ENCODE data around the gene EPSTI1. TPM values are rescaled to one million over a fixed set of nuclear protein-coding genes. Genes with fewer than 3 reads are reported as not detected.
A peak's percentile ranks its signal among the peaks of the same experiment; 100 is the strongest.

The EPSTI1 gene
- polyA plus RNA-seq, 2 of the 4 experiments (the other 2 are of a cell fraction), result 0.05 to 0.10 TPM

DNA sequence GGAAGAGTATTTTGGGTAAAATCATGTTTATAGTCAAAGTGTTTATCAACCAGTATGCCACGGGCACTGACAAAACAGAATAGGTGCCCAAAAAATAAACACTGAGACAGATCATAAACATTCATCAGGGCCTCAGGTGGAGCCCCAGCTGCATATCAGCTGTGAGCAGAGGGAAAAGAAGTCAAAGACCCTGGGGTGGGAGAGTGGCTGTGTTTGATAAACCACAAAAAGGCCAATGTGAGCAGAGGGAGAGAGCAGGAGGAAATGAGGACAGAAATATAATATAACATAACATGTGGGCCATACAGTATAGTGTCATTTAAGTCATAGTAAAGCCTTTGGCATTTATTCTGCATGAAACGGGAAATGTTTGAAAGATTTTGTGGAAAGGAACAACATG is 10.0 kb upstream of the EPSTI1 start:
- FAIRE-seq (no peak), ATAC-seq (no peak), DNase-seq (ENCODE audit: low read depth in 1 of 2, low spot score in 1 of 2) (no peak)
- CTCF ChIA-PET, result no interaction called here
- Histone ChIP-seq H3K4me3 (no peak overlapping the region), H3K27ac (peak overlapping the region in 1 of 2 experiments; percentile 79; a peak in 1 of 6 replicates), H3K9me3 (no peaks in the 10 kb centered on the region), H3K4me2 (no peak overlapping the region), H3K4me1 (peaks cover 34% of the 10 kb centered on the region)
- WGBS (ENCODE audit: missing lambda C conversion rate), result 72% methylated on average over 2 of the region's 2 CpGs
- TF ChIP-seq KDM5A (IDR thresholded peaks at IDR 0.05), result no peak
- TF ChIP-seq ZFP36 (IDR thresholded peaks at IDR 0.05; ENCODE audit: borderline replicate concordance, partially characterized antibody), result no peak
- no peak for TF ChIP-seq CEBPB (IDR thresholded peaks at IDR 0.05)
- TF ChIP-seq, protein P1, sequence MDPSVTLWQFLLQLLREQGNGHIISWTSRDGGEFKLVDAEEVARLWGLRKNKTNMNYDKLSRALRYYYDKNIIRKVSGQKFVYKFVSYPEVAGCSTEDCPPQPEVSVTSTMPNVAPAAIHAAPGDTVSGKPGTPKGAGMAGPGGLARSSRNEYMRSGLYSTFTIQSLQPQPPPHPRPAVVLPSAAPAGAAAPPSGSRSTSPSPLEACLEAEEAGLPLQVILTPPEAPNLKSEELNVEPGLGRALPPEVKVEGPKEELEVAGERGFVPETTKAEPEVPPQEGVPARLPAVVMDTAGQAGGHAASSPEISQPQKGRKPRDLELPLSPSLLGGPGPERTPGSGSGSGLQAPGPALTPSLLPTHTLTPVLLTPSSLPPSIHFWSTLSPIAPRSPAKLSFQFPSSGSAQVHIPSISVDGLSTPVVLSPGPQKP (IDR thresholded peaks at IDR 0.05; ENCODE audit: low read depth, low read length), result no peak
- TF ChIP-seq GATA3 (IDR thresholded peaks at IDR 0.05; ENCODE audit: borderline replicate concordance), result no peak
- TF ChIP-seq MYC (IDR thresholded peaks at IDR 0.05; ENCODE audit: borderline replicate concordance, low read length), result no peak
- TF ChIP-seq SREBF2 (IDR thresholded peaks at IDR 0.05), result no peak
- no peak for TF ChIP-seq EHMT2 (IDR thresholded peaks at IDR 0.05; ENCODE audit: low read depth)
- TF ChIP-seq SMC3 (IDR thresholded peaks at IDR 0.05), result no peak
- no peak for TF ChIP-seq HOXB13 (CRISPR knock-in tag; IDR thresholded peaks at IDR 0.05; ENCODE audit: low read depth)
- TF ChIP-seq FOXS1 (CRISPR knock-in tag; IDR thresholded peaks at IDR 0.05), result no peak
- TF ChIP-seq, protein P2, sequence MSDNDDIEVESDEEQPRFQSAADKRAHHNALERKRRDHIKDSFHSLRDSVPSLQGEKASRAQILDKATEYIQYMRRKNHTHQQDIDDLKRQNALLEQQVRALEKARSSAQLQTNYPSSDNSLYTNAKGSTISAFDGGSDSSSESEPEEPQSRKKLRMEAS (IDR thresholded peaks at IDR 0.05), result no peak
- no peak for TF ChIP-seq HMGXB4 (CRISPR knock-in tag; IDR thresholded peaks at IDR 0.05; ENCODE audit: borderline replicate concordance)
- POLR2A ChIA-PET, result no interaction called here

DNA sequence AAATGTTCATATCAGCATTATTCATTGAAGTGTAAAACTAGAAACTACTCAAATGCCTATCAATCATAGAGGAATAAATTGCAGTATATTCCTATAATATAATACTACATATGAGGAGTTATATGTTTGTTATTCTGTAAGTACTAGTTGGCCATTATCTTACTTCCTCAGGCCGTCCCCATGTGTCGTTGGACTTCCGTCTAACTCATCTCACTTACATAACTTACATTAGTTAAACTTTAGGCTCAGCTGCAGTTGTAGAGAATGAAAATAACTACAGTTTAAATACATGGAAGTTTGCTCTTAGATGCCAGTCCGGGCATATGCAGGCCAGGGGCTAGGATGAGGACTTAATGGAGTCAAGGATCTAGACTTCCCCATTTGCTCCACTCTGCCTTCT is 8.6 kb upstream of the EPSTI1 start:
- POLR2A ChIA-PET, result no interaction called here
- FAIRE-seq, result no peak

DNA sequence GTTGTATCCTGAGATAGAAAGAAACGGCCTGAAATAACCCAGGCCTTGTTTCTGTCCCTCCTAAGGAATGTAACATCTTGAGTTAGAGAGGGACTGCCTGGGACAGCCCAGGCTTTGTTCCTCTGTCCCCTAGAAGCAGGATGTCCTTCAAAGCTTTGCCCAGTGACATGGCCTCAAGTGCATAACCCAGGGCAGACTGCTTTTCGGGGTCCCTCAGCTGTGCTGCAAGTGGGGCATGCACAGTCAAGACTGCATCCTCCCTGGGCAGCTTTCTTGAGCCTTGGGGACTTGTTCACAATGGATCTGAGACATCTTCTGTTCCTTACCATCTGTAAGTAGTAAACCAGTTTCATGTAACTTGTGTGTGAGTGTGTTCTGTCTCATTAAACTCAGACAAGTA is 7.5 kb upstream of the EPSTI1 start:
- DNase-seq (ENCODE audit: low read depth in 1 of 2, low spot score in 1 of 2), result no peak
- FAIRE-seq, result no peak
- ATAC-seq, result no peak
- H3K4me2 ChIP-seq, result no peak overlapping the region
- TF ChIP-seq KDM1A (IDR thresholded peaks at IDR 0.05; ENCODE audit: low read depth), result no peak
- no peak for TF ChIP-seq CBX8 (IDR thresholded peaks at IDR 0.05)
- TF ChIP-seq HMGXB4 (CRISPR knock-in tag; IDR thresholded peaks at IDR 0.05; ENCODE audit: borderline replicate concordance), result no peak
- TF ChIP-seq CEBPB (IDR thresholded peaks at IDR 0.05), result no peak
- no peak for TF ChIP-seq HEYL (CRISPR knock-in tag; IDR thresholded peaks at IDR 0.05)
- TF ChIP-seq EP300 (IDR thresholded peaks at IDR 0.05), result no peak
- TF ChIP-seq MAFK (IDR thresholded peaks at IDR 0.05; ENCODE audit: partially characterized antibody), result no peak
- no peak for TF ChIP-seq RFX5 (IDR thresholded peaks at IDR 0.05)
- TF ChIP-seq ZSCAN20 (CRISPR knock-in tag; IDR thresholded peaks at IDR 0.05), result no peak
- TF ChIP-seq, protein P3, sequence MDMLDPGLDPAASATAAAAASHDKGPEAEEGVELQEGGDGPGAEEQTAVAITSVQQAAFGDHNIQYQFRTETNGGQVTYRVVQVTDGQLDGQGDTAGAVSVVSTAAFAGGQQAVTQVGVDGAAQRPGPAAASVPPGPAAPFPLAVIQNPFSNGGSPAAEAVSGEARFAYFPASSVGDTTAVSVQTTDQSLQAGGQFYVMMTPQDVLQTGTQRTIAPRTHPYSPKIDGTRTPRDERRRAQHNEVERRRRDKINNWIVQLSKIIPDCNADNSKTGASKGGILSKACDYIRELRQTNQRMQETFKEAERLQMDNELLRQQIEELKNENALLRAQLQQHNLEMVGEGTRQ (IDR thresholded peaks at IDR 0.05), result no peak
- WGBS (ENCODE audit: missing lambda C conversion rate), result 0% methylated on average over 2 of the region's 2 CpGs
- no peak overlapping the region for H3K4me3 ChIP-seq
- ChIA-PET CTCF (interaction anchor here (0.6 to 1.8 kb wide), 2 partner anchors 28 to 86 kb away, joined by 3 to 4 read pairs; no protein-coding TSS in a partner anchor), POLR2A (no interaction called here)
- peak overlapping the region; percentile 28 to 47; a peak in 2 of 6 replicates for H3K27ac ChIP-seq
- H3K9me3 ChIP-seq, result no peaks in the 10 kb centered on the region
- H3K4me1 ChIP-seq, result peaks cover 21% of the 10 kb centered on the region

More for the DNA sequence above, 8.6 kb upstream of the EPSTI1 start:
- H3K9me3 ChIP-seq, result no peaks in the 10 kb centered on the region
- no peak overlapping the region for H3K4me2 ChIP-seq
- DNase-seq (ENCODE audit: low read depth in 1 of 2, low spot score in 1 of 2) (no peak), ATAC-seq (no peak)
- 59% methylated on average over 4 of the region's 4 CpGs for WGBS (ENCODE audit: missing lambda C conversion rate)
- TF ChIP-seq HOXB13 (CRISPR knock-in tag; IDR thresholded peaks at IDR 0.05; ENCODE audit: low read depth), result no peak
- TF ChIP-seq MAFK (IDR thresholded peaks at IDR 0.05; ENCODE audit: partially characterized antibody), result peak; percentile 27
- H3K27ac ChIP-seq, result peak overlapping the region; percentile 9 to 26; a peak in 1 of 6 replicates
- H3K4me1 ChIP-seq, result peaks cover 33% of the 10 kb centered on the region
- CTCF ChIA-PET, result no interaction called here
- H3K4me3 ChIP-seq, result no peak overlapping the region

All from A549 (cell line).